ENCODE measurements around the gene TLK1. TPM values are rescaled to one million over a fixed set of nuclear protein-coding genes. Genes with fewer than 3 reads are reported as not detected.

TLK1 gene
- total RNA-seq, 2 experiments from 2014 or later, result 29.7 to 150 TPM

- H3K4me3 ChIP-seq (ENCODE audit: low read depth, low read length, poor library complexity, severe bottlenecking), result no peak overlapping the region
- ChIA-PET POLR2A (interaction anchor here (0.6 to 1.2 kb wide), 4 partner anchors 164 to 509 kb away, joined by 3 to 4 read pairs (median 3); no protein-coding TSS in a partner anchor), CTCF (ENCODE audit: unreplicated experiment) (interaction anchor here (1.0 kb wide), 1 partner anchor 457 kb away, joined by 3 read pairs; no protein-coding TSS in a partner anchor)
Observed at GRCh38 chr2:170974304-170974993, 186.2 kb downstream of the TLK1 start.

GRCh38 chr2:170973492-170974303, 187.0 kb downstream of the TLK1 start:
- peak; percentile 98 for TF ChIP-seq CTCF (conservative IDR thresholded peaks at IDR 0.05; ENCODE audit: low read length)
- no peak for TF ChIP-seq EZH2phosphoT487 (IDR thresholded peaks at IDR 0.05; ENCODE audit: borderline replicate concordance, low read depth, low read length)
- Histone ChIP-seq H3K4me1 (ENCODE audit: insufficient read depth, low read length, poor library complexity, severe bottlenecking) (peaks cover 16% of the 10 kb centered on the region), H3K27ac (ENCODE audit: low read depth, low read length, poor library complexity, severe bottlenecking) (no peak overlapping the region), H3K36me3 (ENCODE audit: insufficient read depth, low read length) (peaks cover 3% of the 10 kb centered on the region; the same call in 1 of the 2 replicates), H3K9me3 (ENCODE audit: low read length) (no peaks in the 10 kb centered on the region), H2AFZ (ENCODE audit: low read length) (peak overlapping the region; percentile 98), H3K79me2 (ENCODE audit: insufficient read depth, low read depth, low read length) (no peaks in the 10 kb centered on the region), H3K4me2 (ENCODE audit: low read length) (peak overlapping the region; percentile 89), H3K4me3 (ENCODE audit: low read depth, low read length, poor library complexity, severe bottlenecking) (peak overlapping the region; percentile 70), H3K9me2 (ENCODE audit: insufficient read depth, low read length) (no peaks in the 10 kb centered on the region), H4K20me1 (ENCODE audit: insufficient read depth, low read length) (no peaks in the 10 kb centered on the region)
- CTCF ChIA-PET (ENCODE audit: unreplicated experiment), result interaction anchor here (0.5 to 0.7 kb wide), 2 partner anchors 12 to 293 kb away, joined by 3 read pairs; no protein-coding TSS in a partner anchor
- intact Hi-C loops (cut with micrococcal nuclease; ENCODE audit: unreplicated experiment), result loop anchor here (1.0 to 10.0 kb wide), 6 partner anchors 186 to 601 kb away; partner anchors contain the start of gene DCAF17
- BruUV-seq (replicated peaks), result no TSS peak
- POLR2A ChIA-PET, result interaction anchor here (0.6 to 1.5 kb wide), 4 partner anchors 12 to 510 kb away, joined by 3 read pairs; no protein-coding TSS in a partner anchor
- peak; percentile 87 for DNase-seq (ENCODE audit: low spot score)

More at GRCh38 chr2:170974304-170974993, 186.2 kb downstream of the TLK1 start:
- Histone ChIP-seq H3K79me2 (ENCODE audit: insufficient read depth, low read depth, low read length) (no peaks in the 10 kb centered on the region), H3K9me3 (ENCODE audit: low read length) (no peaks in the 10 kb centered on the region), H3K36me3 (ENCODE audit: insufficient read depth, low read length) (no peaks in the 10 kb centered on the region), H3K9me2 (ENCODE audit: insufficient read depth, low read length) (no peaks in the 10 kb centered on the region), H3K4me1 (ENCODE audit: insufficient read depth, low read length, poor library complexity, severe bottlenecking) (peaks cover 16% of the 10 kb centered on the region), H4K20me1 (ENCODE audit: insufficient read depth, low read length) (no peaks in the 10 kb centered on the region), H3K4me2 (ENCODE audit: low read length) (peak overlapping the region; percentile 89), H3K27ac (ENCODE audit: low read depth, low read length, poor library complexity, severe bottlenecking) (no peak overlapping the region), H2AFZ (ENCODE audit: low read length) (peak overlapping the region; percentile 98)
- DNase-seq (ENCODE audit: low spot score), result no peak
- TF ChIP-seq CTCF (conservative IDR thresholded peaks at IDR 0.05; ENCODE audit: low read length) (no peak), EZH2phosphoT487 (IDR thresholded peaks at IDR 0.05; ENCODE audit: borderline replicate concordance, low read depth, low read length) (no peak)
- BruUV-seq (replicated peaks), result no TSS peak
- intact Hi-C loops (cut with micrococcal nuclease; ENCODE audit: unreplicated experiment), result loop anchor here (5.0 to 10.0 kb wide), 2 partner anchors 558 to 600 kb away; no protein-coding TSS in a partner anchor
